Measurements from ENCODE around the gene ASAP3. TPM values are rescaled to one million over a fixed set of nuclear protein-coding genes. Genes with fewer than 3 reads are reported as not detected.

Gene ASAP3
- total RNA-seq, 1 donor from 2014 or later: 36.4 TPM

DNA sequence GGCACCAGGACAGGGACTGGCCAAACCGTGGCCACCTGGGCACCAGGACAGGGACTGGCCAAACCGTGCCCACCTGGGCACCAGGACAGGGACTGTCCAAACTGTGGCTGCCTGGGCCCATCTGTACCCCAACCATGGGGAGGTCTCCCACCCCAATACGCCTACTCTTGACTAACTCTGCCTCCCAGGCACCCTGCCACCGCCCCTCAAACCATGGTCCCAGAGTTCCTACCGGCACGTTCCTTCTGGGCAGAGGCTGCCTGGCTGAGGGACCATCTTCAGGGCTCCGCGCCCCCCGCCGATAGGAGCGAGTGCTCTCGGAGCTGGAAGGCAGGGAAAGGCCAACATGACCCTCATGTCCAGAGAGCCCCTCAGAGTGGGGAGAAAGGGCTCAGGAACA lies 53.2 kb downstream of the ASAP3 start:
- H3K4me1 Mint-ChIP-seq (ENCODE audit: unreplicated experiment): peaks cover 18% of the 10 kb centered on the region
- H3K27me3 Mint-ChIP-seq (ENCODE audit: unreplicated experiment): peaks cover 9% of the 10 kb centered on the region
- no peak for DNase-seq (ENCODE audit: low spot score)
- H3K9me3 Mint-ChIP-seq (ENCODE audit: unreplicated experiment): peaks cover 4% of the 10 kb centered on the region
- H3K27ac Mint-ChIP-seq (ENCODE audit: unreplicated experiment): no peak overlapping the region
- TF ChIP-seq, protein P1, sequence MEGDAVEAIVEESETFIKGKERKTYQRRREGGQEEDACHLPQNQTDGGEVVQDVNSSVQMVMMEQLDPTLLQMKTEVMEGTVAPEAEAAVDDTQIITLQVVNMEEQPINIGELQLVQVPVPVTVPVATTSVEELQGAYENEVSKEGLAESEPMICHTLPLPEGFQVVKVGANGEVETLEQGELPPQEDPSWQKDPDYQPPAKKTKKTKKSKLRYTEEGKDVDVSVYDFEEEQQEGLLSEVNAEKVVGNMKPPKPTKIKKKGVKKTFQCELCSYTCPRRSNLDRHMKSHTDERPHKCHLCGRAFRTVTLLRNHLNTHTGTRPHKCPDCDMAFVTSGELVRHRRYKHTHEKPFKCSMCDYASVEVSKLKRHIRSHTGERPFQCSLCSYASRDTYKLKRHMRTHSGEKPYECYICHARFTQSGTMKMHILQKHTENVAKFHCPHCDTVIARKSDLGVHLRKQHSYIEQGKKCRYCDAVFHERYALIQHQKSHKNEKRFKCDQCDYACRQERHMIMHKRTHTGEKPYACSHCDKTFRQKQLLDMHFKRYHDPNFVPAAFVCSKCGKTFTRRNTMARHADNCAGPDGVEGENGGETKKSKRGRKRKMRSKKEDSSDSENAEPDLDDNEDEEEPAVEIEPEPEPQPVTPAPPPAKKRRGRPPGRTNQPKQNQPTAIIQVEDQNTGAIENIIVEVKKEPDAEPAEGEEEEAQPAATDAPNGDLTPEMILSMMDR (IDR thresholded peaks at IDR 0.05; ENCODE audit: unreplicated experiment): no peak
- peaks cover 36% of the 10 kb centered on the region for H3K36me3 Mint-ChIP-seq (ENCODE audit: low read depth, unreplicated experiment)
- H3K4me3 Mint-ChIP-seq (ENCODE audit: unreplicated experiment): no peak overlapping the region

DNA sequence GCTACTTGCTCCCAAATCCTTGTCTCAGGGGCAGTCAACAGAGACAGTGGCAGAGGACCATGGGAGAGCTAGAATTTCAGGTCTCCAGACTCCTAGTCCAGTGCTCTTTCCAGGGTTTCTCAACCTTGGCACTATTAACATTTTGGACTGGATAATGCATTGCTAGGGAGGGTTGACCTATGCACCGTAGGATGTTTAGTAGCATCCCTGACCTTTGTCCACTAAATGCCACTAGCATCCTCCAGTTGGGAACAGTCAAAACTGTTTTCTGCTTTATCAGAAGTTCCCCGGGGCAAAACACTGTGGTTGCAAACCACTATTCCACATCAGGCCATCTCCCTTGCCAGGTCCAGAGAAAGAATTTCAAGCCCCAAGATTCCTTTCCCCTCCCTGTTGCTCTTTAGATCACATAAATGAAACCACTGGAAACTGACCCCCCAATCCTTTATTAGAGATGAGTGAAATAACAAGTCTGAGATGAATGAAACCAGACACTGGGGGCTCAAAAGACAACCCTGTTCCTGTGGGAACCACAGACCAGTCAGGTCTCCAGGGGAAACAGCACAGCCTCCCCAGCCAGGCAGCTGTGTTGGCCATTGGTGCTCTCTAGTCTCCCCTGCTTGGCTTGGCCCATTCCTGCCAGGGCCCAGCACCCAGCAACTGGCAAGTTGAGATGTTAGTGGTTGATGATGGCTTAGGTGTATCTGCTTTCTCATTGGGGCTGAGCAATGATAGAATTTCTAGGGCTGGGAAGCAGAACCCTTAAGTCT lies 55.7 kb downstream of the ASAP3 start:
- TF ChIP-seq, protein P1 (IDR thresholded peaks at IDR 0.05; ENCODE audit: unreplicated experiment): no peak
- no peaks in the 10 kb centered on the region for H3K9me3 Mint-ChIP-seq (ENCODE audit: unreplicated experiment)
- no peak overlapping the region for H3K27ac Mint-ChIP-seq (ENCODE audit: unreplicated experiment)
- H3K36me3 Mint-ChIP-seq (ENCODE audit: low read depth, unreplicated experiment): peaks cover 28% of the 10 kb centered on the region
- peaks cover 6% of the 10 kb centered on the region for H3K4me1 Mint-ChIP-seq (ENCODE audit: unreplicated experiment)
- no peak overlapping the region for H3K4me3 Mint-ChIP-seq (ENCODE audit: unreplicated experiment)
- peaks cover 17% of the 10 kb centered on the region for H3K27me3 Mint-ChIP-seq (ENCODE audit: unreplicated experiment)
- no peak for DNase-seq (ENCODE audit: low spot score)

DNA sequence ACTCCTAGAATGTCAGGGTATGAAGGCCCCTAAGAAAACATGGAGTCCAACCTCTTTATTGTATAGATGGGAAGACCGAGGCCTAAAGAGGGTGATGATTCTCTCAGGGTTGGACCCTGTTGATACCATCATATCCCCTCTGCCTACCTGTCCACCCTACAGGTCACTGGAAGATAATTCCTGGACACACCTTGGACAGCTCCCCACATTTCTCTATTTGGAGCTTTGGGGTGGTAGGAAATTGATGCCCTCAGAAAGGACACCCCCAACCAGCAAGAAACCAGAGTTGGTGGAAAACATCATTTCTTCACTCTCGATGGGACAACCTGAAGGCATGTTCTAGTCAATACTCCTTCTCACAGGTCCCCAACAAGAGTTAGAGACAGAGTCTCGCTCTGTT lies 56.4 kb downstream of the ASAP3 start:
- Mint-ChIP-seq H3K4me1 (ENCODE audit: unreplicated experiment) (peaks cover 10% of the 10 kb centered on the region), H3K4me3 (ENCODE audit: unreplicated experiment) (no peak overlapping the region), H3K27ac (ENCODE audit: unreplicated experiment) (no peak overlapping the region), H3K36me3 (ENCODE audit: low read depth, unreplicated experiment) (peaks cover 24% of the 10 kb centered on the region), H3K9me3 (ENCODE audit: unreplicated experiment) (no peaks in the 10 kb centered on the region), H3K27me3 (ENCODE audit: unreplicated experiment) (peaks cover 20% of the 10 kb centered on the region)
- DNase-seq (ENCODE audit: low spot score): no peak
- TF ChIP-seq, protein P1 (IDR thresholded peaks at IDR 0.05; ENCODE audit: unreplicated experiment): no peak

DNA sequence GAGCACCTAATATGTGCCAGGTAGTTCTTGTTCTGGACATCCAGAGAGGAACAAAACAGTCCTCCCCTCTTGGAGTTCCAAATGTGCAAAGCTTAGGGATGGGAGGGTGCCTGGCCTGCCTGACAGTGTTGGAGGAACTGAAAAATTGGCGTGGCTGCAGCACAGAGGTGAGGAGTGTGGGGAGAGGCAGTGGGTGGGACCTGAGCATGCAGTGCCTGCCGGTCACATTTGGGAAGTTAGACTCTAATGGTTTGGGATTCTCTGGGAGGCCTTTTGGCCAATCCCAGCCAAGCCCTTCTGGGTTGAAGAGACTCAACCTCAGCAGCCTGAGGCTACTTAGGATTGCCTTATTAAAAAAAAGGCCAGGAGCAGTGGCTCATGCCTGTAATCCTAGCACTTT lies 57.2 kb downstream of the ASAP3 start:
- H3K36me3 Mint-ChIP-seq (ENCODE audit: low read depth, unreplicated experiment): peaks cover 19% of the 10 kb centered on the region
- H3K4me1 Mint-ChIP-seq (ENCODE audit: unreplicated experiment): peaks cover 15% of the 10 kb centered on the region
- H3K4me3 Mint-ChIP-seq (ENCODE audit: unreplicated experiment): no peak overlapping the region
- no peak overlapping the region for H3K27ac Mint-ChIP-seq (ENCODE audit: unreplicated experiment)
- TF ChIP-seq, protein P1 (IDR thresholded peaks at IDR 0.05; ENCODE audit: unreplicated experiment): no peak
- DNase-seq (ENCODE audit: low spot score): no peak
- peaks cover 20% of the 10 kb centered on the region for H3K27me3 Mint-ChIP-seq (ENCODE audit: unreplicated experiment)
- no peaks in the 10 kb centered on the region for H3K9me3 Mint-ChIP-seq (ENCODE audit: unreplicated experiment)

DNA sequence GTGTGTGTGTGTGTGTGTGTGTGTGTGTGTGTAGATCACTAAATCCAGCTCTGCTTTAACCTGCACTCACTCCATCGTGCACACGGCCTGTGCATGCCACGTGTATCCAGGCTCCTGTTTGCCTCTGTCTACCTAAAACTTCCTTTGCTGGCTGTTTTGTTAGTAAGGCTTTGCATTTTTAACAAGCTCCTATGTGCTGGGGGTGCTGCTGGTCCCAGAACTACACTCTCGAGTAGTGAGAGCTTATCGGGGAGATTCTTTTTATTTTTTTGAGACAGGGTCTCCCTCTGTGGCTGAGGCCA lies 58.8 kb downstream of the ASAP3 start:
- no peak overlapping the region for H3K27ac Mint-ChIP-seq (ENCODE audit: unreplicated experiment)
- DNase-seq (ENCODE audit: low spot score): no peak
- H3K9me3 Mint-ChIP-seq (ENCODE audit: unreplicated experiment): no peaks in the 10 kb centered on the region
- H3K4me3 Mint-ChIP-seq (ENCODE audit: unreplicated experiment): peak overlapping the region; percentile 84
- TF ChIP-seq, protein P1 (IDR thresholded peaks at IDR 0.05; ENCODE audit: unreplicated experiment): no peak
- H3K4me1 Mint-ChIP-seq (ENCODE audit: unreplicated experiment): peaks cover 15% of the 10 kb centered on the region
- peaks cover 19% of the 10 kb centered on the region for H3K36me3 Mint-ChIP-seq (ENCODE audit: low read depth, unreplicated experiment)
- peaks cover 22% of the 10 kb centered on the region for H3K27me3 Mint-ChIP-seq (ENCODE audit: unreplicated experiment)

Data from endothelial cell (in vitro differentiated cells).